Measurements from ENCODE around the gene HBZ. TPM values are rescaled to one million over a fixed set of nuclear protein-coding genes. Genes with fewer than 3 reads are reported as not detected.

The HBZ gene
- total and polyA plus RNA-seq, 2 of the 13 experiments (the other 11 are each of a cell fraction or from before 2014, with no cell fraction given): 0.21 TPM; not detected in 1

DNA sequence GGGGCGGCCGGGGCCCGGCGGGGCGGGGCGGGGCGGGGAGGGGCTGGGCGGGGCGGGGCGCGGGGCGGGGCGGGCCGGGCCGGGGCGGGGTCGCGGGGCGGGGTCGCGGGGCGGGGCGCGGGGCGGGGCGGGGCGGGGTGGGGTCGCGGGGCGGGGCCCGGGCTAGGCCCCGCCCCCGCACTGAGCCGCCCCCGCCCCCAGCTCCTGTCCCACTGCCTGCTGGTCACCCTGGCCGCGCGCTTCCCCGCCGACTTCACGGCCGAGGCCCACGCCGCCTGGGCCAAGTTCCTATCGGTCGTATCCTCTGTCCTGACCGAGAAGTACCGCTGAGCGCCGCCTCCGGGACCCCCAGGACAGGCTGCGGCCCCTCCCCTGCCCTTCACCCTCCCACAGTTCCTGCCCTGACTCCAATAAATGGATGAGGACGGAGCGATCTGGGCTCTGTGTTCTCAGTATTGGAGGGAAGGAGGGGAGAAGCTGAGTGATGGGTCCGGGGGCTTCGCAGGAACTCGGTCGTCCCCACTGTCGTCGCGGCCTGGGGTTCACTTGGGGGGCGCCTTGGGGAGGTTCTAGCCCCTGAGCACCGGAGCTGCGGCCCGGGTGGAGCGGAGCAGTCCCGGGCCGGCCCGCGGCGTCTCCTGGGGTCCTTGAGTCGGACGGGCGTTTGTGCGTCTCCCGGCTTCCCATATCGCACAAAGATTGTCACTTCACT, 12.5 kb downstream of the HBZ start:
- Histone ChIP-seq H3K4me2 (ENCODE audit: low read depth, low read length) (peak overlapping the region; percentile 51), H3K9me3 (ENCODE audit: low read length) (no peaks in the 10 kb centered on the region), H3K4me1 (ENCODE audit: insufficient read depth, low read length) (peaks cover 38% of the 10 kb centered on the region), H2AFZ (ENCODE audit: low read length) (no peak overlapping the region), H3K36me3 (replicated peaks in 1 of 2; ENCODE audit: control insufficient read depth in 1 of 2, insufficient read depth in 2 of 2, low read length in 2 of 2) (no peaks in the 10 kb centered on the region), H3K27ac (ENCODE audit: extremely low read length, insufficient read depth, low read length) (no peak overlapping the region), H3K27me3 (ENCODE audit: control insufficient read depth in 1 of 2, insufficient read depth in 2 of 2, low read length in 2 of 2) (peaks cover 23 to 62% of the 10 kb centered on the region in 2 experiments), H3K4me3 (replicated peaks in 1 of 3; ENCODE audit: insufficient read depth in 1 of 3, low read depth in 2 of 3, low read length in 3 of 3) (peak overlapping the region in 2 of 3 experiments; percentile 20 to 54; a peak in 1 of 6 replicates), H3K79me2 (ENCODE audit: insufficient read depth, low read length) (no peaks in the 10 kb centered on the region), H4K20me1 (ENCODE audit: insufficient read depth, low read length) (peaks cover 3% of the 10 kb centered on the region; the same call in 1 of the 2 replicates), H3K9ac (ENCODE audit: insufficient read depth, low read depth, low read length) (no peak overlapping the region)
- no TSS peak for BruUV-seq (replicated peaks)
- ChIA-PET POLR2A (no interaction called here), CTCF (ENCODE audit: low intra/inter-chr PET ratio, low total read pairs) (no interaction called here)
- FAIRE-seq (no peak), ATAC-seq (no peak), DNase-seq (ENCODE audit: low spot score) (no peak)
- in situ Hi-C loops (cut with HindIII; ENCODE audit: extremely low pct_ligation_motif_present, low pct_unique_long_range_greater_than_20kb) (no loop called here), intact Hi-C loops (cut with micrococcal nuclease; ENCODE audit: unreplicated experiment) (no loop called here)
- WGBS (ENCODE audit: low lambda C conversion rate): 44% methylated on average over 25 of the region's 77 CpGs
- TF ChIP-seq ZNF616 (CRISPR knock-in tag; IDR thresholded peaks at IDR 0.05; ENCODE audit: low read depth) (no peak), SMAD3 (CRISPR knock-in tag; IDR thresholded peaks at IDR 0.05) (no peak), ZMYM4 (CRISPR knock-in tag; IDR thresholded peaks at IDR 0.05) (no peak), MYNN (CRISPR knock-in tag; IDR thresholded peaks at IDR 0.05; ENCODE audit: low read depth) (no peak), RARA (CRISPR knock-in tag; IDR thresholded peaks at IDR 0.05) (no peak), ZSCAN31 (CRISPR knock-in tag; IDR thresholded peaks at IDR 0.05; ENCODE audit: low read depth) (no peak), CREM (IDR thresholded peaks at IDR 0.05) (no peak), CREM (CRISPR knock-in tag; IDR thresholded peaks at IDR 0.05) (no peak), ZNF775 (CRISPR knock-in tag; IDR thresholded peaks at IDR 0.05; ENCODE audit: borderline replicate concordance) (no peak), ZNF816 (CRISPR knock-in tag; IDR thresholded peaks at IDR 0.05; ENCODE audit: borderline replicate concordance) (no peak), ZNF879 (CRISPR knock-in tag; IDR thresholded peaks at IDR 0.05) (no peak), ATRX (CRISPR knock-in tag; IDR thresholded peaks at IDR 0.05; ENCODE audit: borderline replicate concordance) (no peak), ZNF563 (CRISPR knock-in tag; IDR thresholded peaks at IDR 0.05) (no peak), ZBTB42 (CRISPR knock-in tag; IDR thresholded peaks at IDR 0.05) (no peak)
- TF ChIP-seq, protein P1, sequence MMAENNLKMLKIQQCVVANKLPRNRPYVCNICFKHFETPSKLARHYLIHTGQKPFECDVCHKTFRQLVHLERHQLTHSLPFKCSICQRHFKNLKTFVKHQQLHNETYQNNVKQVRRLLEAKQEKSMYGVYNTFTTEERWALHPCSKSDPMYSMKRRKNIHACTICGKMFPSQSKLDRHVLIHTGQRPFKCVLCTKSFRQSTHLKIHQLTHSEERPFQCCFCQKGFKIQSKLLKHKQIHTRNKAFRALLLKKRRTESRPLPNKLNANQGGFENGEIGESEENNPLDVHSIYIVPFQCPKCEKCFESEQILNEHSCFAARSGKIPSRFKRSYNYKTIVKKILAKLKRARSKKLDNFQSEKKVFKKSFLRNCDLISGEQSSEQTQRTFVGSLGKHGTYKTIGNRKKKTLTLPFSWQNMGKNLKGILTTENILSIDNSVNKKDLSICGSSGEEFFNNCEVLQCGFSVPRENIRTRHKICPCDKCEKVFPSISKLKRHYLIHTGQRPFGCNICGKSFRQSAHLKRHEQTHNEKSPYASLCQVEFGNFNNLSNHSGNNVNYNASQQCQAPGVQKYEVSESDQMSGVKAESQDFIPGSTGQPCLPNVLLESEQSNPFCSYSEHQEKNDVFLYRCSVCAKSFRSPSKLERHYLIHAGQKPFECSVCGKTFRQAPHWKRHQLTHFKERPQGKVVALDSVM (CRISPR knock-in tag; IDR thresholded peaks at IDR 0.05): no peak
- TF ChIP-seq, protein P2, sequence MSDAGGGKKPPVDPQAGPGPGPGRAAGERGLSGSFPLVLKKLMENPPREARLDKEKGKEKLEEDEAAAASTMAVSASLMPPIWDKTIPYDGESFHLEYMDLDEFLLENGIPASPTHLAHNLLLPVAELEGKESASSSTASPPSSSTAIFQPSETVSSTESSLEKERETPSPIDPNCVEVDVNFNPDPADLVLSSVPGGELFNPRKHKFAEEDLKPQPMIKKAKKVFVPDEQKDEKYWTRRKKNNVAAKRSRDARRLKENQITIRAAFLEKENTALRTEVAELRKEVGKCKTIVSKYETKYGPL (CRISPR knock-in tag; IDR thresholded peaks at IDR 0.05): no peak
- TF ChIP-seq, protein P3, sequence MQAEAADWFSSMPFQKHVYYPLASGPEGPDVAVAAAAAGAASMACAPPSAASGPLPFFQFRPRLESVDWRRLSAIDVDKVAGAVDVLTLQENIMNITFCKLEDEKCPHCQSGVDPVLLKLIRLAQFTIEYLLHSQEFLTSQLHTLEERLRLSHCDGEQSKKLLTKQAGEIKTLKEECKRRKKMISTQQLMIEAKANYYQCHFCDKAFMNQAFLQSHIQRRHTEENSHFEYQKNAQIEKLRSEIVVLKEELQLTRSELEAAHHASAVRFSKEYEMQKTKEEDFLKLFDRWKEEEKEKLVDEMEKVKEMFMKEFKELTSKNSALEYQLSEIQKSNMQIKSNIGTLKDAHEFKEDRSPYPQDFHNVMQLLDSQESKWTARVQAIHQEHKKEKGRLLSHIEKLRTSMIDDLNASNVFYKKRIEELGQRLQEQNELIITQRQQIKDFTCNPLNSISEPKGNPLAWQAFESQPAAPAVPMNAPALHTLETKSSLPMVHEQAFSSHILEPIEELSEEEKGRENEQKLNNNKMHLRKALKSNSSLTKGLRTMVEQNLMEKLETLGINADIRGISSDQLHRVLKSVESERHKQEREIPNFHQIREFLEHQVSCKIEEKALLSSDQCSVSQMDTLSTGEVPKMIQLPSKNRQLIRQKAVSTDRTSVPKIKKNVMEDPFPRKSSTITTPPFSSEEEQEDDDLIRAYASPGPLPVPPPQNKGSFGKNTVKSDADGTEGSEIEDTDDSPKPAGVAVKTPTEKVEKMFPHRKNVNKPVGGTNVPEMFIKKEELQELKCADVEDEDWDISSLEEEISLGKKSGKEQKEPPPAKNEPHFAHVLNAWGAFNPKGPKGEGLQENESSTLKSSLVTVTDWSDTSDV (CRISPR knock-in tag; IDR thresholded peaks at IDR 0.05): no peak
- TF ChIP-seq, protein P4, sequence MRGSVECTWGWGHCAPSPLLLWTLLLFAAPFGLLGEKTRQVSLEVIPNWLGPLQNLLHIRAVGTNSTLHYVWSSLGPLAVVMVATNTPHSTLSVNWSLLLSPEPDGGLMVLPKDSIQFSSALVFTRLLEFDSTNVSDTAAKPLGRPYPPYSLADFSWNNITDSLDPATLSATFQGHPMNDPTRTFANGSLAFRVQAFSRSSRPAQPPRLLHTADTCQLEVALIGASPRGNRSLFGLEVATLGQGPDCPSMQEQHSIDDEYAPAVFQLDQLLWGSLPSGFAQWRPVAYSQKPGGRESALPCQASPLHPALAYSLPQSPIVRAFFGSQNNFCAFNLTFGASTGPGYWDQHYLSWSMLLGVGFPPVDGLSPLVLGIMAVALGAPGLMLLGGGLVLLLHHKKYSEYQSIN (CRISPR knock-in tag; IDR thresholded peaks at IDR 0.05; ENCODE audit: borderline replicate concordance): no peak
